Left hindlimb (tissue), 1 donor: ENCODE results near the gene CREBZF.
A peak's percentile ranks its signal among the peaks of the same experiment; 100 is the strongest.

Source experiments
- DNase-seq: peaks from one replicate; pipeline ENCODE4 v3.0.0-alpha.2; 2018

The CREBZF gene, protein sequence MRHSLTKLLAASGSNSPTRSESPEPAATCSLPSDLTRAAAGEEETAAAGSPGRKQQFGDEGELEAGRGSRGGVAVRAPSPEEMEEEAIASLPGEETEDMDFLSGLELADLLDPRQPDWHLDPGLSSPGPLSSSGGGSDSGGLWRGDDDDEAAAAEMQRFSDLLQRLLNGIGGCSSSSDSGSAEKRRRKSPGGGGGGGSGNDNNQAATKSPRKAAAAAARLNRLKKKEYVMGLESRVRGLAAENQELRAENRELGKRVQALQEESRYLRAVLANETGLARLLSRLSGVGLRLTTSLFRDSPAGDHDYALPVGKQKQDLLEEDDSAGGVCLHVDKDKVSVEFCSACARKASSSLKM

DNA sequence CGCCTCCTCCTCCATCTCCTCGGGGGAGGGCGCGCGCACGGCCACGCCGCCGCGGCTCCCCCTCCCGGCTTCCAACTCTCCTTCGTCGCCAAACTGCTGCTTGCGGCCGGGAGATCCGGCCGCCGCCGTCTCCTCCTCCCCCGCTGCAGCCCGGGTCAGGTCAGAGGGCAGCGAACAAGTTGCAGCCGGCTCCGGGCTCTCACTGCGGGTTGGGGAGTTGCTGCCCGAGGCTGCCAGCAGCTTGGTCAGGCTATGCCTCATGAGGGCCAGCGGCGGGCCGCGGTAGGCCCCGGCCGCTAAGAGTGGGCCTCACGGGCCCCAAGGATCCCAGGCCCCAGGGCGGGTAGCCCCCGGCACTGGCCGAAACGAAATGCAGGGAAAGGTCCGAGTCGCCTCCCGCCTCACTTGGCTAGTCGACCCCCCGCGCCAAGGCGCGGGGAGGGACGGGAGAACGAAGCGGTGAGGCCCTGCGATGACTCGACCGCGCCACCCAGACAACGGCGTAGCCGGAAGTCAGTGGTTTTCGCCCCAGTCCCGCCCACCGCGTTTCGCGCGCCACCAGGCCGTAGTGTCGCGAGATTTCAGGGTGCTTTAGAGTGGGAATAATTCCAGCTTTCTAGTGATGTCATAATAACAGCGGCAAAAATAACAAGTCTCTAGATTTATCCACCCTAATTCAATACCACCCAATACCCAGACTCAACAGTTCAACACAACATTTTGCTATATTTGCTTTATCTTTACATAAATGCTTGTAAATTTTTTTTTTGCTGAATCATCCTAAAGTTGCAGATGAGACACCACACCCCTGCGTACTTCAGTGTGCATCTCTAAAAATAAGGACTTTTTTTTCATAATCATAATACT lies at the start of gene CREBZF:
Gene CREBZF, minus strand, starts transcription at position 515 of the 867 bp plus-strand sequence. Its CDS starts 254 bp downstream, at position 261.
- DNase-seq = peak; percentile 95

DNA sequence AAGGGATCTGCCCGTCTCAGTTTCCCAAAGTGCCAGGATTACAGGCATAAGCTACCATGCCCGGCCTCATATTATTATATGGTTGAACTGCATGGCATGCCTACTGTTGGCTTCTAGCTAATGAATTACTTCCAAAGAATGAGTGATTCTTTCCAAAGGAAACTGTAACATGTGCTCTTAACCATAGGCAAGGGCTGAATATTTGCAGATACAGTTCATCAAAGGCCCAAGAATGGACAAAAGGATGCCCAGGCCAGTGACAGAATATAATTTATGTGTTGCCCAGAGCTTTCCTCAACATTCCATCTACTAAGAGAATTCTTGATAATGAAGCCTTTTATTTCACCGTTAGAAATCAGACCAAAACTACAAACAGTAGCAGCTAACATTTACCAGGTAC lies 48.0 kb upstream of the CREBZF start:
- DNase-seq = no peak

DNA sequence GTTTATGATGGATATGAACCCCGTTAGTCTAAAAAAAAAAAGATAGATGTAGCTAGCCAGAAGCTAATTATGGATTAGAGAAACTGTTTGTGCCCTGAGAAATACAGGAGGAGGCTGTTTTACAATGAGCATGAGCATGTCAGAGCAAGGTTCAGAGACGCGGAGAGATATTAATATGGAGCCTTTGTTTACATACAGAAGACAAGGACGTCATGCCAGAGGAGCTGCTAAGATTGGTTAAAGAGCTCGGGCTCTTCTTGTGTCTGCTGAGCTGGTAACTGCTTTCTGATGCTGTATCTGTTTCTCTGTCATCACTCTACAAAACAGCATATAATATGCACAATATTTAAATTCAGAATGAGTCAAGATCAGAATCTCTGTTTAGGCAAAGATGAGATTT lies 46.0 kb upstream of the CREBZF start:
- no peak for DNase-seq

DNA sequence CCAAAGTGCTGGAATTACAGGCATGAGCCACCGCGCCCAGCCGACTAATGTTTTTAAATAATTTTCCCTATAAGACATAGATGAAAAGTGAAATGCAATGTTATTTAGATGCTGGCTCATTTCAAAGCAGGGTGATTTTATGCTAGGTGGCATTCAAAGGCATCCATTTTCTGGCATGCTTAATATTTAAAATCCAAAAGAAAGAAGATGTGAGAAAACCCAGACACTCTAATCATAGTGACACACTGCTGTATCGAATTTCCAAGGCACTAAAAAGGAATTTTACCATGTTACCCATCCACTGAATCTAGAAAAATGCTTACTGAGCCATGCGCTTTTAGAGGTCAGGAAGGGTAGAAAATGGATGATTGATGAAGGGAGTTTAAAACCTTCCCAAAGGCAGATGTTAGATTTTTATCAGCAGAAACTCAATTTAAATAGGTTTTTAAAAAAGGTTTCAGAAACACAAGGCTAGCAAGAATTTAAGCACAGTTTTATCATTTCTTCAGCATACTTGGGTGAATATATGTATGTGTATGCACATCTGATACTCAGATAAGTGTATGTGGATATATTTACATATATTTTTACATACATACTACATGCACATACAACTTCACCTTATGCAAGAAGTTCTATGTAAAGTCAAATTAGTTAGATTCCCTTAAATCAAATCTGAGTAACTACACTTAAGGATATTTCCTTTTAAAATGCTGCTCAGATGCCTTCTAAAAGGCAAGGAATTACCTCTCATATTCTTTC lies 45.2 kb upstream of the CREBZF start:
- no peak for DNase-seq

DNA sequence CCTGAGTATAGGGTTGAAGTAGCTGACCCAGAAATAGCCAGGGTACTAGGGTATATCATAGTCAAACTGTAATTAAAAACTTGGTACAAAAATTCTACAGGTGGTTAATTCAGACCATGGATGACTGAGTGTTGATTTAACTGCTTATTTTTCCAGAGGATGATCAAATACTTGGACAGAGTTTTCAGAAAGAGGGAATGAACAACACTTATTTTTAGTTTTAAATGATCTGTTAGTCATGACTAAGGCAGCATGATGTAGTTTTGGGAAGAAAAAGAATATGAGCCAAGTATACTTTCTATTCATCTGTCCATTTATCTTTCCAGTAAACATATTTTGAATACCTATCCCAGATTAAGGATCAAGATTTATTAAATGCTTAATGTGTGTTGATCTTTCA lies 40.9 kb upstream of the CREBZF start:
- no peak for DNase-seq

DNA sequence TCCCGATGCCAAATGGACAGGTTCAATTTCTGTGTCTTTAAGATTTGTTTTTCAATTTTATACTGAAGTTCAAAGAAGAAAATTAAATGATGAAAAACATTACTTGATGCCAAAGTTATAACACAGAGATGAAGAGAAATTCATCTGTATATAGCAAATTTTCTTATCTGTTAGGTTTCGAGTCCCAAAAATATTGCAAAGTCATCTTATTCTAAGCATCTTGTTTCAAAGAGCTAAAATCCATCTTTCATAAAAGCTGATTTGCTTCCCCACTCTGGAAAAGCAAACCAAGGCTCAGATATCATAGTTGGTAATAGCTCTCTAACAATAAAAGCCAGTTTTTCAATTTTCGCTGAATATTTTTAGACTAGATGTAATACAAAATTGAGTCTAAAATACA lies 40.0 kb upstream of the CREBZF start:
- DNase-seq = no peak

DNA sequence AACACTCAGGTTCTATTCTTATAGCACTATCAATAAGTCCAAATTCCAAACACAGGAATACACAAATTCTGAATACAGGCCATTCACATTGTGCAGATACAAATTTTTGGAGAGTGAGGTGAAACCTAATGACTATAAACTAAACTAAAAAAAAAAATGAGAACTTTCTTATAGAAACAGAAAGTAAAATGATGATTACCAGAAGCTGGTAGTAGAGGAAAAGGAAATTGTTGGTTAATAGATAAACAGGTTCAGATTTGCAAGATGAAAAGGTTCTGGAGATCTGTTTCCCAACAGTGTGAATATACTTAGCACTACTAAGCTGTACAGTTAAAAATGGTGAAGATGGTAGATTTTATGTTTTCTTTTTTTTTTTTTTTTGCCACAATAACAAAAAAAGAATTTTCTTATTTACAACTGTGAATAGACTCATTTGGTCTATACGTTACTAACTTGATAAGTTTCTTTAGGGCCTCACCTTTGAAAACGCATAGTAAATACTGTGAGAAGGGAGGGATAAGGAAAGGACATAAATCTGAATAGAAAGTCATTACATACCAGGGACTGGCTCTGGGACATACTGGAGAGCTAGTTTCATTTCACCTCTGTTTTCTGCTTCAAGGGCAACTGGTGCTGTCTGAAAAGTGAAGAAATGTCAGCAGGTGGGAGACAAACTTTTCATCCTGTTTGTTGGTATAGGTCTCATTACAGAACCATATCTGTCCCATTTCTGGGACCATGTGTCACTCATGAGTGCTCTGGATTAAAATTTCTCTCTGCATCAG lies 35.2 kb upstream of the CREBZF start:
- DNase-seq = no peak

DNA sequence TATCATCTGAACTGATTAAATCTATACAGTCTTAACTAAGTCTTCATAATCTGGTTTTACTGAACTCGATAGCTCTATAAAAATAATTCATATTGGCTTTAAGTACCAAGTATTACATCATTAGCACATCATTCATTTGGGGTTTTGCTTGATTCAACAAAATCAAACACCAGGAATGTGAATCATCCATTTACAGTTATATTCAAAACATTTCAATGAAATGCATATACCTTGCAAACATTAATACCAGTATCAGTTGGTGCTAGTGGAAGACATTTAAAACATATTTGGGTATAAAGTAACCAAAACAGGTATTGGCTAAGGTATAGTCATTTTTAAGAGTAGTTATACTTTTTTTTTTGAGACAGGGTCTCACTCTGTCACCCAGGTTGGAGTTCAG lies 33.3 kb upstream of the CREBZF start:
- DNase-seq = no peak

DNA sequence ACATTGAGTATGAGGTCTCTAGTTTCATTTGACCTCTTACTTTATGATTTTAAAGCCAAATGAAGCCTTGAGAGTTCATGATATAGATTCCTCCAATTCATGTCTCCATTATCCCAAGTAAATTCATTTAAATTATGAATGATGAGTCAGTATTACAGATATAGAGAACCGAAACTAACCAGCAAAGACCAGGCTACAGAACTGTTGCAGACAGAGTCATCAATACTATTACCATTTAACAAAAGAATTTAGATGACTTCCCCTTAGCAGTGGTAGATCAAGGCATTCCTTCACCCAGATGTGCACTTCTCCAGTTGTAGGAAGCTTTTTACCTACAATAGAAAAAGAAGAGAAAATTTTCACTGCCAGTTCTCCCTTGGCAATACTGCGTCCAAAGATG lies 32.8 kb upstream of the CREBZF start:
- DNase-seq = no peak

DNA sequence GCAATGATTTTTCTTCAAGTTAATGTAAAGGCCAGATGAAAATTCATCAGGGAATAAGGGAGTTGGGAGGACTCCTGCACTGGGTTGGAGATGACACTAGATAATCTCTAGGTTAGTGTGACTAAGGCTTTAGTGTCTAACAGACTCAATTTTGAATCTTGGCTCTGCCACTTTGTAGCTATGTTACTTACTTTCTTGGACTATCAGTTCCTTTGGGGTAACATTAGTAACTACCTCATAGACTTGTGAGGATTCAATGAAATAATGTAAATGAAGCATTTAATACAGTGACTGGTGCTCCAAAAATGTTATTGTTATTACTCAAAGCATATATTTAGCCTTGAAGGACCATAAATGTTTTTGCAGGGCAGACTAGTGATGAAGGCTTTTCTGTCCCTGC lies 30.6 kb upstream of the CREBZF start:
- no peak for DNase-seq

DNA sequence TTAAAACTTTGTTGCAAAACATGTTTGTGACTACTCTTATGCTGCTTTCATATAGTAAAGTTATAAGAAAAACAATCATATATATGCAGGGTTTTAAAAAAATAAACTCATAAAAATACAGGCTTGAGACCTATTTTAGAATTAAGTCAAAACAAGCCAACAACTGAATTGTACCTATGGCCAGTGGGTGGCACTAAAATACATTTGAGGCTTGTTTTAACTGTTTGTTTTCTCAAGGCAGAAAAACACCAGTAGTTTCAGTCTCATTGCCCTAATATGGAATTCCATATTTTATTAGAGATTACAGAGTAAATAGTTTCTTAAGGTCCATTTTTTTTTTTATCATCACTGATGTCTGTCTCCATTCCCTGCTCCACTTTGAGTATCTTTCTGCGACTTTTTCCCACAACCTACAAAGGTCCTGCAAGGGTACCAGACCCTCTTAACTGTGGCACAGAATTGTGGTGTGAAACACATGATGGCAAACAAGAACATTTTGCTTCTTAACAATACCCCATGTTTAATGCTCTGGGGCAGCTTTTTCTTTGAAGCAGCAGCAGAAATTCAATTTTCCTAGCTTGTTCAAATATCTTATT lies 29.6 kb upstream of the CREBZF start:
- no peak for DNase-seq

DNA sequence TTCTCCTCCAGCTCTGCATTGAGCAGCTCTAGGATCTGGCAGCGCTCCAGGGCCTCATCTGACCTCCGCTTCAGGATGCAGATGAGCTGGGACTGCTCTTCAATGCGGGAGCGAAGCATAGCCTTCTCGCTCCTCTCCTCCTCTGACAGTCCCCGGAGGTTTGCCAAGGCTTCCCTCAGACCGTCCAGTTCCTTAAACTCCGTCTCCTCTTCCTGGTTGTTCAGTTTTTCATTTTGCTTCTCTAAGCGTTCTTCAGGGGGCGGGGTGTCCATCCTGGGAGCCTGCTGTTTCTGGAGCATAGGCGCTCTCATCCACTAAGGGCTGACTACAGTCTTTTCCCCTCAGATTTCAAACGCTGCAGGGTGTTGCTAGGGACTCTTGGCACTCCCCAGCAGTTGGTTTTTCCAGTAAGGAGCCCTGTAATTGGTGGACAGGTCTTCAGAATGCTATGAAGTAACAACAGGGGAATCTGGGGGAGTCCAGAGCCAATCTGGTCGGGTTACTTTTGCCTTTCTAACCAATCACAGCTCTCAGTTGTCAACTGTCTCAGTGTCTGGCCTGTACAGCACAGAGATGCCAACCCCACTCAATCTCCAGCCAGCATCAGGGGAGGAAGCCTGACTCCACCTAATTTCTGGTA lies 21.0 kb upstream of the CREBZF start, which contains the start of gene CCDC89:
Gene CCDC89, minus strand, starts transcription at position 376 of the 640 bp plus-strand sequence. Its CDS starts 65 bp downstream, at position 311.
- peak; percentile 79 for DNase-seq

DNA sequence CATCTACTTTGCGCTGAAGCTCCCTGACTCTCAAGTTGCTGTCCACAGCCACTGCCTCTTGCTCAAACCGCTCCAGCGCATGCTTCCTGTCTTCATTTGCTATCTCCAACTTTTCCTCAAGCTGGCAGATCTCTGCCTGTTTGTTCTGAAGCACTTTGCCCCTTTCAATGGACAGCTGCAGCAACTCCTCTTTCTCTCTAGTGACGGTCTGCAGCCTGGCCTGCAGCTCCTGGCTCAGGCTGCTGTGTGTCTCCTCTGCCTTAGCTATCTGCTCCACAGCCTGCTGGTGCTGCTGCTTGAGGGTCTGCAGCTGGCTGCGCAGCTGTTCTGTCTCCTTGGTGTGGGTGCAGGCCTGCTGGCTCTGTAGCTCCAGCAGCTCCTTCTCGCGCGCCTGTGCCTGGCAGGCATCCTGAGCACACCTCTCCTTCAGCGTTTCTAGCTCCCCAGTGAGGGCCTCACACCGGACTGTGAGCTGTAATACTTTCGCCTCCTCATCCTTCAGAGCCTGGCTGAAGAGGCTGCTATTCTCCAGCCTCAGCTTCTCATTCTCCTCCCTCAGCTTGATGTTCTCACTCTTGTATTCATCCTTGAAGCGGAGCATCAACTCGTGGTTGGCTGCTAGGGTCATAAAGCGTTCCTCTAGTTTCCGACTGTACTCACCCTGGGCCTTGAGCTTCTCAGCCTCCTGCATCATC lies 20.3 kb upstream of the CREBZF start:
- peak; percentile 67 for DNase-seq

DNA sequence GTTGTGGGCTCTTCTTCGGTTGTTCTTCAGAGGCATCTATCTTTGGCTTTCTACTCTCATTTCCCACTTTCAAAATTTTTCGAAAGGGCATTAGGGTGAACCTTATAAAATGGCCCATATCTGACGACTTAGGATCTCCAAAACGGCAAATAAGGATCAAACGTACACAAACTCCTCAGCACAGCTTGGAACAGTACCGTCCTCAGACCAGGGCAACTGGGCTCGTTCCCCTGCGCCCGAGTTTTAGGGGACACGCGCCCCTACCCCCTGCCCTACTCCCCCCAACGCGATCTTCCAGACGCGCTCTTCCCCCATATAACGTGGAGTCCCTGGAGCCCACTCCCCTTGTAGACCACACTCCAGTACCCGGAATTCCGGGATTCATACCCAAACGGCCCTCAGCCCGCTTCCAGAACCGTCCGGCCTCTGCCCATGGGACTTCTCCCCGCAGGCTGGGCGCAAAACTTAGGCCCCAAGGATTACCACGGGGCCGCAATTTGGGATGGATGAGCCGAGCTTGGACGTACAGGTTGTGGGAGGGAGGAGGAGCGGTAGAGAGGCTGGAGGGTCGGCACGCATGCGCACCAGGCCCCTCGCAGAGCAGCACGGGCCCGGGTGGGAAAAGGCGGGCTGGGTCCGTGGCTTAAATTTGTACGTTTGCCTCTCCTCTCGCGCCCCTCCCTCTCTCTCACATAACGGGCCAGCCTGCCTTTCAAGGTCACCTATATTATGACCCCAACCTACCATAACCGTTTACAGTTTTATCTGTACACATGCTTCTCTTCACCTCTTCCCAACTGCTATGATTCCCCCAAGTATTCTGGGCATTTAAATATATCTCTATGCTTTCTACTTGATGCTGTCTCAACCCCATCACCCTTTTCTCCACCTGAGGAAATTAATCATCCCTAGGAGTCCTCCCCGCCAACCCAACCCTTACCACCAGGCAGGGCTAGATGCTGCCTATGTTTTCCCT lies 17.7 kb upstream of the CREBZF start:
- peak; percentile 88 for DNase-seq

DNA sequence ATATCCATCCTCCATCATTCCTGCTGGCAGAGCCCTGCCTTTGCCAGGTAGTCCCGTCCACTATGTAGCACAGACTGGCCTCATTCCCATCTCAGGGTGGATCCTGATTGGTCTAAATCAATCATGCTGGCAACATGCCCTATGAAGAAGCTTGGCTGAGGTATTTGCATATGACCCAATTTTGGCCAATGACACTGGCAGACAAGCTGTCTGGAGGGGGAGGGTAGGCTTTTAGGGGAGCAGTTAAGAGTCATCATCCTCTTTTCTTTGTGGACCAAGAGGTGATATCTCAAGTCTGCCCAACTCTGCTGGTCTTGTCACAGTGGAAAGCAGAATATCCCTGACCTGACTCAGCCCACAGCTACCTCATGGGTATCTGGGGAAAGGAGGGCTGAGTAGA lies 16.0 kb upstream of the CREBZF start:
- no peak for DNase-seq

DNA sequence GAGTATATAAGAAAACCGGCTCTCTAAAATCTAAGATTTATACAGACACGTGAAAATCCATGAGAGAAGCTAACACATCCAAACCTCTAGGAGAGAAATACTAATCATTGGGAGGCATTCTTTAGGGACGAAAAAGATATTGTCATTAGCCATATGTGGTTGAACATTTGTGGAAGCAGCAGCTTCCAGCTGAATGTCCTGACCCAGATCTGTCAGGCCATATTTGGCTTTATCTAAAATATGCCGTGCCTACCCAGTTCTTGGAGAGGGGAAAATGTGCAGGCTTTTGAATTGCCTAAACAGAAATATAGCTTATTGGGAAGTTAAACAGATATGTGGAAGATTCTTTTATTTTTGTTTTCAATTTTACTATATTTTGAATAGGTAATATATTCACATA lies 14.6 kb upstream of the CREBZF start:
- no peak for DNase-seq

DNA sequence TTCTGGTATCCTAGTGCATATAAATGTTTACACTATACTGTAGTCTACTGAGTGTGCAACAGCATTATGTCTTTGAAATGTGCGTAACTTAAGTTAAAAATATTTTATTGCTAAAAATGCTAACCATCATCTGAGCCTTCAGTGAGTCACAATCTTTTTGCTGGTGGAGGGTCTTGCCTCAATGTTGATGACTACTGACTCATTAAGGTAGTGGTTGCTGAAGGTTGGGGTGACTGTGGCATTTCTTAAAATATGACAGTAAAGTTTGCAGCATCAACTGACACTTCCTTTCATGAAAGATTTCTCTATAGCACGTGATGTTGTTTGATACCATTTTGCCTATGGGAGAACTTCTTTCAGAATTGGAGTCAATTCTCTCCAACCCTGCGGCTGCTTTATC lies 8.5 kb upstream of the CREBZF start:
- no peak for DNase-seq

DNA sequence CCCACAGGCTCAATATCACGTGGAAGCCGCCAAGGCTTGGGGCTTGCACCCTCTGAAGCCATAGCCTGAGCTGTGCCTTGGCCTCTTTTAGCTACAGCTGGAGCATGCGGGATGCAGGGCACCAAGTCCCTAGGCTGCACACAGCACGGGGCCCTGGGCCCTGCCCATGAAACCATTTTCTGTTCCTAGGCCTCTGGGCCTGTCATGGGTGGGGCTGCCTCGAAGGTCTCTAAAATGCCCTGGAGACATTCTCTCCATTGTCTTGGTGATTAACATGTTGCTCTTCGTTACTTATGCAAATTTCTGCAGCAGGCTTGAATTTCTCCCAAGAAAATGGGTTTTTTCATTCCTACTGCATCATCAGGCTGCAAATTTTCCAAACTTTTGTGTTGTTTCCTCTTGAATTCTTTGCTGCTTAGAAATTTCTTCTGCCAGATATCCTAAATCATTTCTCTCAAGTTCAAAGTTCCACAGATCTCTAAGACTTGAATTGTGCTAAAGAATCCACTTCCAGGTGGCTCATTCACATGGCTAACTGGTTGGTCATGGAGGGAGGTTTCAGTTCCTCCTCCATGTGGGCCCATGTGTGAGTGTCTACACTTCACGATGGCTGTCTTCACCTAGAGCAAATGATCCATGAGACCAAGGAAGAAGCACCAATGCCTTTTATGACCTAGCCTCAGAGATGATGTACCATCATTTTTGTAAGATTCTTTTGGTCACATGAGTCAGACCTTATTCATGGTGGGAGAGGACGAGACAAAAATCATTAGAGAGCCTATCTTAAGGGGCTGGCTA lies 7.4 kb upstream of the CREBZF start:
- no peak for DNase-seq
